ENCODE results near the gene DENND4A.

Gene DENND4A

GRCh38 chr15:65804252-65804931 is 12.3 kb upstream of the DENND4A start:
- Histone ChIP-seq H3K36me3 (no peaks in the 10 kb centered on the region), H3K9me3 (ENCODE audit: severe bottlenecking) (no peaks in the 10 kb centered on the region), H3K4me3 (ENCODE audit: low read depth, low read length) (no peak overlapping the region), H3K27me3 (ENCODE audit: insufficient read depth, low read depth, severe bottlenecking) (no peaks in the 10 kb centered on the region), H3K27ac (no peak overlapping the region)
- no peak for TF ChIP-seq CTCF (IDR thresholded peaks at IDR 0.05; ENCODE audit: low read depth, low read length)
- no peak for DNase-seq

GRCh38 chr15:65801229-65801805 is 9.2 kb upstream of the DENND4A start:
- Histone ChIP-seq H3K36me3 (no peaks in the 10 kb centered on the region), H3K9me3 (ENCODE audit: severe bottlenecking) (no peaks in the 10 kb centered on the region), H3K27ac (no peak overlapping the region), H3K4me3 (ENCODE audit: low read depth, low read length) (no peak overlapping the region), H3K27me3 (ENCODE audit: insufficient read depth, low read depth, severe bottlenecking) (no peaks in the 10 kb centered on the region)
- no peak for TF ChIP-seq CTCF (IDR thresholded peaks at IDR 0.05; ENCODE audit: low read depth, low read length)
- no peak for DNase-seq

- H3K27me3 ChIP-seq (ENCODE audit: insufficient read depth, low read depth, severe bottlenecking), result no peaks in the 10 kb centered on the region
- no peak for TF ChIP-seq CTCF (IDR thresholded peaks at IDR 0.05; ENCODE audit: low read depth, low read length)
Measured at GRCh38 chr15:65796610-65797078, 4.6 kb upstream of the DENND4A start.

GRCh38 chr15:65795663-65796216 is 3.6 kb upstream of the DENND4A start:
- no peak for TF ChIP-seq CTCF (IDR thresholded peaks at IDR 0.05; ENCODE audit: low read depth, low read length)
- no peaks in the 10 kb centered on the region for H3K27me3 ChIP-seq (ENCODE audit: insufficient read depth, low read depth, severe bottlenecking)
- no peak overlapping the region for H3K4me3 ChIP-seq (ENCODE audit: low read depth, low read length)
- no peaks in the 10 kb centered on the region for H3K36me3 ChIP-seq
- no peak overlapping the region for H3K27ac ChIP-seq
- no peaks in the 10 kb centered on the region for H3K9me3 ChIP-seq (ENCODE audit: severe bottlenecking)
- DNase-seq, result no peak

More at GRCh38 chr15:65796610-65797078, 4.6 kb upstream of the DENND4A start:
- no peak for DNase-seq
- H3K9me3 ChIP-seq (ENCODE audit: severe bottlenecking), result no peaks in the 10 kb centered on the region
- H3K36me3 ChIP-seq, result no peaks in the 10 kb centered on the region
- H3K27ac ChIP-seq, result no peak overlapping the region
- H3K4me3 ChIP-seq (ENCODE audit: low read depth, low read length), result no peak overlapping the region

- no peak for DNase-seq
- no peaks in the 10 kb centered on the region for H3K9me3 ChIP-seq (ENCODE audit: severe bottlenecking)
- no peaks in the 10 kb centered on the region for H3K36me3 ChIP-seq
- no peaks in the 10 kb centered on the region for H3K27me3 ChIP-seq (ENCODE audit: insufficient read depth, low read depth, severe bottlenecking)
- H3K4me3 ChIP-seq (ENCODE audit: low read depth, low read length), result no peak overlapping the region
- H3K27ac ChIP-seq, result no peak overlapping the region
- TF ChIP-seq CTCF (IDR thresholded peaks at IDR 0.05; ENCODE audit: low read depth, low read length), result no peak
Measured at GRCh38 chr15:65793818-65794104, 1.7 kb upstream of the DENND4A start.

Measured in WERI-Rb-1 (cell line).